ENCODE data around the gene LNPK. TPM values are rescaled to one million over a fixed set of nuclear protein-coding genes. Genes with fewer than 3 reads are reported as not detected.
"Not testable (repeated sequence)": the region's sequence is repeated elsewhere in the genome, so short reads cannot be mapped to it uniquely, and the experiment has no call there.

Gene LNPK
- total RNA-seq, 1 donor from 2014 or later: 32.7 TPM

DNA sequence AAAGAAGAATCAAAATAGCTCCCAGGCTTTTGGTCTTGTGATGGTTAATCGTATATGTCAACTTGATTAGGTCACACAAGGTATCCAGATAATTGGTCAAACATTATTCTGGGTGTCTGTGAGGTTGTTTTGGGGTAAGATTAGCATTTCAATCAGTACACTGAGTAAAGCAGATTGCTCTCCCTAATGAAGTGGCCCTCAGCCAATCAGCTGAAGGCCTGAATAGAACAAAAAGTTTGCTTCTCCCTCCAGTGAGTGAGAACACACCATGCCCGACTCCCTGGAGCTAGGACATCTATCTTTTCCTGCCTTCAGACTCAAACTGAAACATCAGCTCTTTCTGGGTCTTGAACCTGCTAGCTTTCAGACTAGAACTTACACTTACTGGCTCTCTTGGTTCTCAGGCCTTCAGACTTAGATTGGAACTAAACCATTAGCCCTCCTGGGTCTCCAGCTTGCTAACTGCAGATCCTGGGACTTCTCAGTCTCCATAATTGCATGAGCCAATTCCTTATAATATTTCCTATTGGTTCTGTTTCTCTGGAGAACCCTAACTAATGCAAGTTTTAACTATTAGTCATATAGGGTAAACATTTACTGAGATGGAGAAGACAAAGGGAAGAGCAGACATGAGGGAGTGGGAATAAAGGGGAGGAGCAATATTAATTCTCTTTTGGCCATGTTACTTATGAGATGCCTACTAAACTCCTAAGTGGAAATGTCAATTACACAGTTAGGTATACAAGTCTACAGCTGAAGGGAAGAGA, 25.5 kb downstream of the LNPK start:
- Histone ChIP-seq H3K27ac (no peak overlapping the region), H3K36me3 (peaks cover 0 to 25% of the 10 kb centered on the region in 2 donors), H3K4me1 (no peaks in the 10 kb centered on the region), H3K27me3 (no peaks in the 10 kb centered on the region), H3K9me3 (no peaks in the 10 kb centered on the region), H3K4me3 (no peak overlapping the region)
- no peak for DNase-seq (ENCODE audit: extremely low spot score in 2 of 2)
- intact Hi-C loops (cut with DNase I): no loop called here
- TF ChIP-seq POLR2A (IDR thresholded peaks at IDR 0.05) (no peak), POLR2AphosphoS5 (IDR thresholded peaks at IDR 0.05; ENCODE audit: insufficient read depth in 1 of 2, low read depth in 1 of 2) (no peak)
- TF ChIP-seq, protein P1, sequence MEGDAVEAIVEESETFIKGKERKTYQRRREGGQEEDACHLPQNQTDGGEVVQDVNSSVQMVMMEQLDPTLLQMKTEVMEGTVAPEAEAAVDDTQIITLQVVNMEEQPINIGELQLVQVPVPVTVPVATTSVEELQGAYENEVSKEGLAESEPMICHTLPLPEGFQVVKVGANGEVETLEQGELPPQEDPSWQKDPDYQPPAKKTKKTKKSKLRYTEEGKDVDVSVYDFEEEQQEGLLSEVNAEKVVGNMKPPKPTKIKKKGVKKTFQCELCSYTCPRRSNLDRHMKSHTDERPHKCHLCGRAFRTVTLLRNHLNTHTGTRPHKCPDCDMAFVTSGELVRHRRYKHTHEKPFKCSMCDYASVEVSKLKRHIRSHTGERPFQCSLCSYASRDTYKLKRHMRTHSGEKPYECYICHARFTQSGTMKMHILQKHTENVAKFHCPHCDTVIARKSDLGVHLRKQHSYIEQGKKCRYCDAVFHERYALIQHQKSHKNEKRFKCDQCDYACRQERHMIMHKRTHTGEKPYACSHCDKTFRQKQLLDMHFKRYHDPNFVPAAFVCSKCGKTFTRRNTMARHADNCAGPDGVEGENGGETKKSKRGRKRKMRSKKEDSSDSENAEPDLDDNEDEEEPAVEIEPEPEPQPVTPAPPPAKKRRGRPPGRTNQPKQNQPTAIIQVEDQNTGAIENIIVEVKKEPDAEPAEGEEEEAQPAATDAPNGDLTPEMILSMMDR (IDR thresholded peaks at IDR 0.05): no peak

- DNase-seq (ENCODE audit: extremely low spot score in 2 of 2): no peak
- Histone ChIP-seq H3K4me1 (no peaks in the 10 kb centered on the region), H3K4me3 (no peak overlapping the region), H3K27me3 (no peaks in the 10 kb centered on the region), H3K9me3 (no peaks in the 10 kb centered on the region), H3K27ac (no peak overlapping the region), H3K36me3 (peaks cover 0 to 6% of the 10 kb centered on the region in 2 donors)
- intact Hi-C loops (cut with DNase I): no loop called here
- no peak for TF ChIP-seq POLR2A (IDR thresholded peaks at IDR 0.05)
- no peak for TF ChIP-seq POLR2AphosphoS5 (IDR thresholded peaks at IDR 0.05; ENCODE audit: insufficient read depth in 1 of 2, low read depth in 1 of 2)
- TF ChIP-seq, protein P1 (IDR thresholded peaks at IDR 0.05): no peak
Observed at GRCh38 chr2:175973373-175973772, 28.7 kb downstream of the LNPK start.

DNA sequence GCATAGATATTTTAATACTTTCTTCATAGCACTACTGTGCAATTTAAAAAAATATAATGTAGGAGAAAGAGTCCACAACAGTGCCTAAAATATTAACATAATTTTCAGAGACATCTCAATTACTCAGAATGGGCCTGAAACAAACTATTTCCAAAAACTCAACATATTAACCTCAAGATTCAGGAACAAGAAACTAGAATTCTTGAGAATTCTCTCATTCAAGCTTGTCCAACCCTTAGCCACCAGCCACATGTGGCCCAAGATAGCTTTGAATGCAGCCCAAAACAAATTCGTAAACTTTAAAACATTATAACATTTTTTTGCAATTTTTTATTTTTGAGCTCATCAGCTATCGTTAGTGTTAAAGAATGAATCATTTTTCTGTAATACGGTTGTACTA, 35.2 kb downstream of the LNPK start:
- intact Hi-C loops (cut with DNase I): no loop called here
- Histone ChIP-seq H3K27ac (no peak overlapping the region), H3K4me3 (no peak overlapping the region), H3K9me3 (no peaks in the 10 kb centered on the region), H3K36me3 (no peaks in the 10 kb centered on the region), H3K27me3 (no peaks in the 10 kb centered on the region), H3K4me1 (no peaks in the 10 kb centered on the region)
- no peak for TF ChIP-seq POLR2A (IDR thresholded peaks at IDR 0.05)
- TF ChIP-seq POLR2AphosphoS5 (IDR thresholded peaks at IDR 0.05; ENCODE audit: insufficient read depth in 1 of 2, low read depth in 1 of 2): no peak
- TF ChIP-seq, protein P1 (IDR thresholded peaks at IDR 0.05): no peak
- DNase-seq (ENCODE audit: extremely low spot score in 2 of 2): no peak

DNA sequence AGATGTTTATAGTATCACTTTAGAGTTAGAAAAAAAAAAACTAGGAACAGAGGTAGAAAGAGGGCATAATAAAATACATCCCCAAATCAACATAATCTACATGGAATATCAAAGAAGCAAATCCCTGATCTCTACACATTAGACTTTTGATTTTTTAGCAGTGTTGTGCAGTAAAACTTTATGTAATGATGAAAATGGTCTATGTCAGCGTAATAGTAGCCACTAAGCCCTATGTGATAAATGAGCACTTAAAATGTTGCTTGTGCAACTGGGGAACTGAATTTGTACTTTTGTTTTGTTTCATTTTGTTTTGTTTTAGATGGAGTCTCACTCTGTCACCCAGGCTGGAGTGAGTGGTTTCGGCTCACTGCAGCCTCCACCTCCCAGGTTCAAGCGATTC, 36.3 kb downstream of the LNPK start:
- H3K4me1 ChIP-seq: no peaks in the 10 kb centered on the region
- DNase-seq (ENCODE audit: extremely low spot score in 2 of 2): no peak
- intact Hi-C loops (cut with DNase I): no loop called here
- H3K27ac ChIP-seq: no peak overlapping the region
- no peaks in the 10 kb centered on the region for H3K9me3 ChIP-seq
- TF ChIP-seq, protein P1 (IDR thresholded peaks at IDR 0.05): no peak
- no peak for TF ChIP-seq POLR2AphosphoS5 (IDR thresholded peaks at IDR 0.05; ENCODE audit: insufficient read depth in 1 of 2, low read depth in 1 of 2)
- no peak for TF ChIP-seq POLR2A (IDR thresholded peaks at IDR 0.05)
- H3K36me3 ChIP-seq: no peaks in the 10 kb centered on the region
- H3K27me3 ChIP-seq: no peaks in the 10 kb centered on the region
- no peak overlapping the region for H3K4me3 ChIP-seq

GRCh38 chr2:175964195-175964594, 37.9 kb downstream of the LNPK start:
- Histone ChIP-seq H3K27ac (no peak overlapping the region), H3K4me1 (no peaks in the 10 kb centered on the region), H3K9me3 (no peaks in the 10 kb centered on the region), H3K36me3 (no peaks in the 10 kb centered on the region), H3K4me3 (no peak overlapping the region), H3K27me3 (no peaks in the 10 kb centered on the region)
- TF ChIP-seq, protein P1 (IDR thresholded peaks at IDR 0.05): no peak
- TF ChIP-seq POLR2A (IDR thresholded peaks at IDR 0.05) (no peak), POLR2AphosphoS5 (IDR thresholded peaks at IDR 0.05; ENCODE audit: insufficient read depth in 1 of 2, low read depth in 1 of 2) (no peak)
- intact Hi-C loops (cut with DNase I): no loop called here
- DNase-seq (ENCODE audit: extremely low spot score in 2 of 2): no peak

GRCh38 chr2:175963171-175963570, 38.9 kb downstream of the LNPK start:
- H3K9me3 ChIP-seq; H3K4me1 ChIP-seq; H3K27me3 ChIP-seq; H3K27ac ChIP-seq; intact Hi-C loops (cut with DNase I); H3K4me3 ChIP-seq; H3K36me3 ChIP-seq; DNase-seq (ENCODE audit: extremely low spot score in 2 of 2): not testable (repeated sequence)

Measured in vagina (tissue), 2 donors.